Measurements from ENCODE around the gene STX1B.
"Not testable (repeated sequence)": the region's sequence is repeated elsewhere in the genome, so short reads cannot be mapped to it uniquely, and the experiment has no call there.

Gene STX1B

GRCh38 chr16:31010585-31011325, at the start of gene STX1B:
STX1B (minus strand) TSS chr16:31010638; CDS start chr16:31010396, 242 bp downstream.
- DNase-seq, result peak; percentile 76

- DNase-seq, result no peak
Measured at GRCh38 chr16:31055613-31056012, 45.2 kb upstream of the STX1B start.

GRCh38 chr16:31052114-31052513, 41.7 kb upstream of the STX1B start:
- DNase-seq, result no peak

- no peak for DNase-seq
Measured at GRCh38 chr16:31050280-31051030, 40.0 kb upstream of the STX1B start.

GRCh38 chr16:31043898-31044481, 33.6 kb upstream of the STX1B start:
- no peak for DNase-seq

GRCh38 chr16:31043352-31043751, 32.9 kb upstream of the STX1B start:
- no peak for DNase-seq

- no peak for DNase-seq
Measured at GRCh38 chr16:31042866-31043265, 32.4 kb upstream of the STX1B start.

GRCh38 chr16:31038993-31039392, 28.6 kb upstream of the STX1B start:
- no peak for DNase-seq

GRCh38 chr16:31036691-31037090, 26.3 kb upstream of the STX1B start:
- no peak for DNase-seq

GRCh38 chr16:31033709-31034492, 23.5 kb upstream of the STX1B start:
- peak; percentile 88 for DNase-seq

GRCh38 chr16:31032736-31033708, 22.6 kb upstream of the STX1B start, which contains the start of gene STX4:
STX4 (plus strand) TSS chr16:31033558; CDS start chr16:31033806, 248 bp downstream.
- peak; percentile 99 for DNase-seq

- no peak for DNase-seq
Measured at GRCh38 chr16:31031276-31031675, 20.8 kb upstream of the STX1B start.

GRCh38 chr16:31029272-31029671, 18.8 kb upstream of the STX1B start:
- DNase-seq, result no peak

- no peak for DNase-seq
Measured at GRCh38 chr16:31025339-31025738, 14.9 kb upstream of the STX1B start.

GRCh38 chr16:31023627-31024226, 13.3 kb upstream of the STX1B start:
- DNase-seq, result no peak

GRCh38 chr16:31023252-31023602, 12.8 kb upstream of the STX1B start:
- DNase-seq, result no peak

GRCh38 chr16:31022544-31023251, 12.3 kb upstream of the STX1B start:
- DNase-seq, result no peak

- DNase-seq, result no peak
Measured at GRCh38 chr16:31020536-31020935, 10.1 kb upstream of the STX1B start.

GRCh38 chr16:31017756-31018155, 7.3 kb upstream of the STX1B start:
- DNase-seq, result not testable (repeated sequence)

GRCh38 chr16:31016018-31016417, 5.6 kb upstream of the STX1B start:
- no peak for DNase-seq

- DNase-seq, result not testable (repeated sequence)
Measured at GRCh38 chr16:31013292-31013691, 2.9 kb upstream of the STX1B start.
